GM12864 (cell line): ENCODE results near the gene GAD2.

ENCODE experiments used
- DNase-seq: peaks from one replicate; pipeline ENCODE4 v3.0.0-alpha.2; 2011; ENCODE audit warnings: low read depth
- H3K4me3 ChIP-seq: 2 replicates; pipeline ENCODE4 v1.5.1; 2011; ENCODE audit warnings: mild to moderate bottlenecking, low read depth, low read length, control low read depth
- TF ChIP-seq, protein P1 (sequence below): IDR thresholded peaks from 2 replicates; pipeline ENCODE4 v1.5.1; 2011; ENCODE audit warnings: low read depth, mild to moderate bottlenecking, moderate library complexity, low read length, control low read depth, inconsistent platforms; ENCODE audit errors: missing control alignments

GAD2 gene

DNA sequence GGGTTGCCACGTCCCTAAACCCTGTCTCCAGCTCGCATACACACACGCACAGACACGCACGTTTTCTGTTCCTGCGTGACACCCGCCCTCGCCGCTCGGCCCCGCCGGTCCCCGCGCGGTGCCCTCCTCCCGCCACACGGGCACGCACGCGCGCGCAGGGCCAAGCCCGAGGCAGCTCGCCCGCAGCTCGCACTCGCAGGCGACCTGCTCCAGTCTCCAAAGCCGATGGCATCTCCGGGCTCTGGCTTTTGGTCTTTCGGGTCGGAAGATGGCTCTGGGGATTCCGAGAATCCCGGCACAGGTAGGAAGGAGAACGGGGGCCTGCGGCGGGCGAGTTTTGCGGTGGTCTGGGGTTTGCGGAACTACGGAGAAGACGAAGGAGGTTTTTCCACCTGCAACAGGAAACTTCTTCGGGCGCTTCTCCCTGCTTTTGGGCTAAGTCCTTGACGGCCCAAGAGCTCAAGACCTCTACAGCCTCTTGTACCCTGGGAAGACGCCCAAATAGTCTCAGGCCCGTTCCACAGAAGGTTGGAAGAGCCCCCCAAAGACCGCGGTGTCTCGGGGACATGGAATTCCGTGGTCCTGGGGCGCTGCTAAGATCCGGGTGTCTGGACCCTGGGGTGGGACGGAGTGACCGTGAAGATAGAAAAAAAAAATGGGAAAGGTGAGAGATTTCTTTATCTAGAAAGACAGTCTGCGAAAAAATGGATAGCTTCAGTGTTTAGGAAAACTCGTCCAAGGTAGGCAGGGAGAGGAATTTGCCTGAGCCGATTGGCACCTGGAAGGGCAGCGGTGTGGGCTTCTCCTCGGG is at the start of gene GAD2:
Gene GAD2, plus strand, starts transcription at position 190 of the 811 bp plus-strand sequence. Its CDS starts 36 bp downstream, at position 226.
- no peak within 1 kb of the TSS for H3K4me3 ChIP-seq
- no peak for DNase-seq
- TF ChIP-seq, protein P1, sequence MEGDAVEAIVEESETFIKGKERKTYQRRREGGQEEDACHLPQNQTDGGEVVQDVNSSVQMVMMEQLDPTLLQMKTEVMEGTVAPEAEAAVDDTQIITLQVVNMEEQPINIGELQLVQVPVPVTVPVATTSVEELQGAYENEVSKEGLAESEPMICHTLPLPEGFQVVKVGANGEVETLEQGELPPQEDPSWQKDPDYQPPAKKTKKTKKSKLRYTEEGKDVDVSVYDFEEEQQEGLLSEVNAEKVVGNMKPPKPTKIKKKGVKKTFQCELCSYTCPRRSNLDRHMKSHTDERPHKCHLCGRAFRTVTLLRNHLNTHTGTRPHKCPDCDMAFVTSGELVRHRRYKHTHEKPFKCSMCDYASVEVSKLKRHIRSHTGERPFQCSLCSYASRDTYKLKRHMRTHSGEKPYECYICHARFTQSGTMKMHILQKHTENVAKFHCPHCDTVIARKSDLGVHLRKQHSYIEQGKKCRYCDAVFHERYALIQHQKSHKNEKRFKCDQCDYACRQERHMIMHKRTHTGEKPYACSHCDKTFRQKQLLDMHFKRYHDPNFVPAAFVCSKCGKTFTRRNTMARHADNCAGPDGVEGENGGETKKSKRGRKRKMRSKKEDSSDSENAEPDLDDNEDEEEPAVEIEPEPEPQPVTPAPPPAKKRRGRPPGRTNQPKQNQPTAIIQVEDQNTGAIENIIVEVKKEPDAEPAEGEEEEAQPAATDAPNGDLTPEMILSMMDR: no peak

DNA sequence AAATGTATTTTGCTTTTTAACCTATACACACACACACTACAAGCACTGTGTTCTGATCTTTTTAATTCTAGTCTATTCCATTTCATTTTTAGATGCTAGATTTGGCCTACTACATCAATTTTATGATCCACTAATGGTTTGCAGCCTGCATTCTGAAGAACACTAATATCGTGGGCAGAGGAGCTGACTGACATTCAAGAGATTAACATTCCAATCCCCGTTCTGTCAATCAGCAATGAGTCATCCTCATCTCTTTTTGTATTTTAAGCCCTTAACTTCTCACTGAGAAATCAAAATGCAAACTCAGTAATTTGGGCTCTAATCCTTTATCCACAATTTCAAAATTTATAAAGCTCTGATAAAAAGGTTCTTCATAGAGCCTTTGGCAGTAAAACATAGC is 47.1 kb upstream of the GAD2 start:
- TF ChIP-seq, protein P1: no peak
- DNase-seq: no peak
- H3K4me3 ChIP-seq: no peak overlapping the region

DNA sequence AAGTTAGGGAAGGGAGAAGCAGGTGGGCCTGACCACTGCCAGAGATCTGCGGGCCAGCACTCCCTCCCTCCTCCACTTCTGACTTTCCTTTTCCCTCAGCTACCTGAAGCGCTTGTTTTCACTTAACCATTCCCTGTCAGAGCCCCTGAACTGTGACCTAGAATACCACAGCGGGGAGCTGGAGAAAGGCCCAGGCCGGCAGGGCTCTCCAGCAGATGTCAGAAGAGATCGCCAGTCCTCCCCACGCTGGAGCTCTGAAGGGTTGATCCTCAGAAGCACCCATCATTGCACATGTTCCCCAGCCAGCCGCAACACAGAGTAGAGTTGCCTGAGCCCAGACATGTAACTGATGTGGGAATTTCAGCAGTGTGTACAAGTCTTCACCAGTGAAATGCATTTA is 44.4 kb upstream of the GAD2 start:
- TF ChIP-seq, protein P1: no peak

DNA sequence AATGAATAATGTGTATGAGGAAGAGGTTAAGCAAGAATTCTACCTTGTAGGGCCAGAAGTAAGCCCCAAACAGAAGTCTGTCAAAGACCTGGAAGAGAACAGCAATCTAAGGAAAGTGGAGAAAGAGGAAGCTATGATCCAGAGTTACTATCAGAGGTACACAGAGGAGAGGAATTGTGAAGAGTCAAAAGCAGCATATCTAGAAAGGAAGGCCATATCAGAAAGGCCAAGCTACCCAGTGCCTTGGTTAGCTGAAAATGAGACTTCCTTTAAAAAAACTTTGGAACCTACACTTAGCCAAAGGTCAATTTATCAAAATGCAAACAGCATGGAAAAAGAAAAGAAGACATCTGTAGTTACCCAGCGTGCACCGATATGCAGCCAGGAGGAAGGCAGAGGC is 42.7 kb upstream of the GAD2 start:
- no peak for DNase-seq
- H3K4me3 ChIP-seq: no peak overlapping the region
- TF ChIP-seq, protein P1: no peak

More for the DNA sequence above, 44.4 kb upstream of the GAD2 start:
- no peak for DNase-seq
- no peak overlapping the region for H3K4me3 ChIP-seq

DNA sequence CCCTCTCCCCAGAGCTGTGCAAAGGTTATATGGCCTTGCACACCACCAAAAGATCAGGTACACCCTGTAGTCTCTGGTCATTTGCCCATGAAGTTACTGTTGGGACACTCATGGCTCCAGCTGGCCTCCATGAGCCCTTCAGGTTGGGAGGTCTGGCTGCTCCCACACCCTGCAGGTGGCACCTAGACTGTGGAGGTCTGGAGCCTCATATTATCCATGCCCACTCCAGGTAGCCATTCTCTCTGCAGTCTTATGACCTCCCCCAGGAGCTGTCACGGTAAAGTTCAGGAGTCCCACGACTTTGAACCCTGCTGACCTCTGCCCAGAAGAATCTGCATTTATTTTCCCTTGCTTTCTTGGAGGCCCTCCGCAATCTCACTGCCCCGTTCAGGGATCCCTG is 39.2 kb upstream of the GAD2 start:
- DNase-seq: no peak
- H3K4me3 ChIP-seq: no peak overlapping the region
- TF ChIP-seq, protein P1: no peak

DNA sequence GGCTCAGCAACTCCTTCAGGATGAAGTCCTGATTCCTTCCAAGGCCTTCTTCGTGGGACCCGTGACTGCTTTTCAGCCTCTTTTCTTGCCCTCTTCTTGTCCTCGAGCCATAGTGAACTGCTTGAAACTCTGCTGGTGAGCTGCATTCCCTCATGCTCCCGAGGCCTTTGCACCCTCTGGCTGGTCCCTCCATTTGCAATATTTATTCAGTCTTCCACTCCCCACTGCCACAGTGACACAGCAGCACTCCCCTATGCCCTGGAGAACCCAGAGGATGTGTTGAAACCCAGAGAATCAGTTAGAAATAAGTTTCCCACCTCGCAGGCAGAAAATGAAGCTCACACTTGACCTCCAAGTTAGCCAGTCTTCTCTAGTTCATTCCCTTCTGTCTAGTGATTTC is 22.3 kb upstream of the GAD2 start:
- H3K4me3 ChIP-seq: no peak overlapping the region
- TF ChIP-seq, protein P1: no peak
- DNase-seq: no peak

DNA sequence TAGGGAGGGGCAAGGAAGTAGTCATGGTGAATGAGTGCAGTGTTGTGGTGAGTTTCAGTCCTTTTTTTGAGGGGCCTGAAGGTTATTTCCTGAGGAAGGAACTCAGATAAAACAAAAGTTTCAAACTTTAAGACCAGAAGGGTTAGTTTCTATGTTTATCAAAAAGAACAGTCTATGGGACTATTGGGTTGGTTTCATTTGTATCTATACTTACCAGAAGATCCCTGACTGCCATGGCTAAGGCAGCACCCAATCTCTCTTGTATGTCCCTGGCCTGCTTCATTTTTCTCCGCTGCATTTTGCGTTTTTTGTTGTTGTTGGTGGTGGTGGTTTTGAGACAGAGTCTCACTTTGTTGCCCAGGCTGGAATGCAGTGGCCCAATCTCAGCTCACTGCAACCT is 19.3 kb upstream of the GAD2 start:
- H3K4me3 ChIP-seq: no peak overlapping the region
- no peak for DNase-seq
- TF ChIP-seq, protein P1: no peak
